RWPE2 (cell line): ENCODE results near the gene DDX51.

Experiments
- ATAC-seq: fragments of 200-7000 bp; cut with Tn5 transposase; 3 replicates; pipeline ENCODE4 v1.9.1; 2021; ENCODE audit warnings: low read depth
- DNase-seq: peaks from one replicate; pipeline ENCODE4 v3.0.0-alpha.2; 2020; ENCODE audit warnings: low spot score
- H3K27ac ChIP-seq: fragments of 450-650 bp; 2 replicates; pipeline ENCODE4 v1.5.1; 2017; ENCODE audit warnings: mild to moderate bottlenecking; ENCODE audit not compliant: poor library complexity, severe bottlenecking
- H3K27me3 ChIP-seq: fragments of 250-450 bp; sonication (Bioruptor Pico); 2 replicates; pipeline ENCODE4 v1.5.1; 2021; ENCODE audit warnings: mild to moderate bottlenecking, moderate library complexity; ENCODE audit not compliant: insufficient read depth, poor library complexity, severe bottlenecking
- H3K36me3 ChIP-seq: fragments of 250-450 bp; sonication (Bioruptor Pico); 2 replicates; pipeline ENCODE4 v1.5.1; 2020; ENCODE audit warnings: low read depth, mild to moderate bottlenecking, moderate library complexity
- H3K4me1 ChIP-seq: fragments of 250-450 bp; sonication (Bioruptor Pico); 2 replicates; pipeline ENCODE4 v1.5.1; 2021; ENCODE audit warnings: mild to moderate bottlenecking, moderate library complexity; ENCODE audit not compliant: insufficient read depth, poor library complexity, severe bottlenecking
- H3K4me3 ChIP-seq: fragments of 250-450 bp; sonication (Bioruptor Pico); 2 replicates; pipeline ENCODE4 v1.5.1; 2021; ENCODE audit warnings: mild to moderate bottlenecking, moderate library complexity; ENCODE audit not compliant: severe bottlenecking
- H3K9me3 ChIP-seq: fragments of 250-450 bp; sonication (Bioruptor Pico); 2 replicates; pipeline ENCODE4 v1.5.1; 2021; ENCODE audit warnings: mild to moderate bottlenecking, moderate library complexity; ENCODE audit not compliant: severe bottlenecking
- CTCF ChIP-seq: fragments of 450-650 bp; IDR thresholded peaks from one replicate; pipeline ENCODE4 v1.5.1; 2017; ENCODE audit warnings: mild to moderate bottlenecking, moderate library complexity; ENCODE audit not compliant: poor library complexity, severe bottlenecking

The DDX51 gene

GRCh38 chr12:132166801-132167591 lies 22.9 kb upstream of the DDX51 start:
- Histone ChIP-seq H3K27me3 (peaks cover 21% of the 10 kb centered on the region), H3K9me3 (no peaks in the 10 kb centered on the region), H3K4me1 (peaks cover 5% of the 10 kb centered on the region), H3K4me3 (no peak overlapping the region), H3K36me3 (no peaks in the 10 kb centered on the region), H3K27ac (no peak overlapping the region)
- TF ChIP-seq CTCF = no peak
- no peak for DNase-seq
- no peak for ATAC-seq

- ATAC-seq = no peak
- Histone ChIP-seq H3K4me1 (peaks cover 5% of the 10 kb centered on the region), H3K27me3 (peaks cover 12% of the 10 kb centered on the region), H3K27ac (no peak overlapping the region), H3K4me3 (no peak overlapping the region), H3K9me3 (no peaks in the 10 kb centered on the region), H3K36me3 (no peaks in the 10 kb centered on the region)
- DNase-seq = no peak
- no peak for TF ChIP-seq CTCF
Observed at GRCh38 chr12:132166093-132166492, 22.0 kb upstream of the DDX51 start.

GRCh38 chr12:132165584-132165983 lies 21.5 kb upstream of the DDX51 start:
- H3K9me3 ChIP-seq = no peaks in the 10 kb centered on the region
- ATAC-seq (no peak), DNase-seq (no peak)
- H3K4me3 ChIP-seq = no peak overlapping the region
- no peaks in the 10 kb centered on the region for H3K36me3 ChIP-seq
- H3K27ac ChIP-seq = no peak overlapping the region
- no peak for TF ChIP-seq CTCF
- peaks cover 5% of the 10 kb centered on the region for H3K4me1 ChIP-seq
- peaks cover 7% of the 10 kb centered on the region for H3K27me3 ChIP-seq

GRCh38 chr12:132164426-132164825 lies 20.3 kb upstream of the DDX51 start:
- Histone ChIP-seq H3K4me1 (peaks cover under 1% of the 10 kb centered on the region), H3K9me3 (no peaks in the 10 kb centered on the region), H3K27ac (no peak overlapping the region), H3K36me3 (no peaks in the 10 kb centered on the region), H3K4me3 (no peak overlapping the region), H3K27me3 (peaks cover 5% of the 10 kb centered on the region)
- ATAC-seq = no peak
- DNase-seq = no peak
- no peak for TF ChIP-seq CTCF

GRCh38 chr12:132163911-132164288 lies 19.8 kb upstream of the DDX51 start:
- Histone ChIP-seq H3K9me3 (no peaks in the 10 kb centered on the region), H3K4me3 (no peak overlapping the region), H3K4me1 (peaks cover 3% of the 10 kb centered on the region), H3K36me3 (no peaks in the 10 kb centered on the region), H3K27me3 (peaks cover 5% of the 10 kb centered on the region), H3K27ac (no peak overlapping the region)
- DNase-seq (no peak), ATAC-seq (no peak)
- no peak for TF ChIP-seq CTCF
